HG02763 (cell line): ENCODE data around the gene SLC35A4.

Source experiments
- ATAC-seq: cut with Tn5 transposase; IDR thresholded peaks from one replicate; pipeline ENCODE4 v1.9.1; 2021; ENCODE audit warnings: mild to moderate bottlenecking, moderate library complexity; ENCODE audit not compliant: unreplicated experiment

The SLC35A4 gene

GRCh38 chr5:140564196-140565023, at the start of gene SLC35A4, which contains the start of gene APBB3:
SLC35A4 (plus strand) TSS chr5:140564828; CDS start chr5:140567170, 2,342 bp downstream.
APBB3 (minus strand) TSS chr5:140564598; CDS start chr5:140564245, 353 bp downstream.
- peak; percentile 93 for ATAC-seq

- no peak for ATAC-seq
Measured at GRCh38 chr5:140524003-140524402, 40.6 kb upstream of the SLC35A4 start.

- ATAC-seq = no peak
Measured at GRCh38 chr5:140540227-140540626, 24.4 kb upstream of the SLC35A4 start.

GRCh38 chr5:140542972-140543371, 21.7 kb upstream of the SLC35A4 start:
- ATAC-seq = no peak

- no peak for ATAC-seq
Measured at GRCh38 chr5:140544986-140545385, 19.6 kb upstream of the SLC35A4 start.

- ATAC-seq = no peak
Measured at GRCh38 chr5:140545606-140546005, 19.0 kb upstream of the SLC35A4 start.

- ATAC-seq = no peak
Measured at GRCh38 chr5:140546851-140547507, 17.6 kb upstream of the SLC35A4 start.

GRCh38 chr5:140547508-140548299, 16.9 kb upstream of the SLC35A4 start, which contains the start of gene EIF4EBP3:
EIF4EBP3 (plus strand) TSS chr5:140547662; CDS start chr5:140547738, 76 bp downstream.
- ATAC-seq = peak; percentile 98

- ATAC-seq = no peak
Measured at GRCh38 chr5:140548300-140548688, 16.3 kb upstream of the SLC35A4 start.

GRCh38 chr5:140548791-140549190, 15.8 kb upstream of the SLC35A4 start:
- no peak for ATAC-seq

- no peak for ATAC-seq
Measured at GRCh38 chr5:140549237-140550144, 15.1 kb upstream of the SLC35A4 start.

- ATAC-seq = no peak
Measured at GRCh38 chr5:140550147-140551079, 14.2 kb upstream of the SLC35A4 start.

GRCh38 chr5:140551872-140552271, 12.8 kb upstream of the SLC35A4 start:
- ATAC-seq = no peak

GRCh38 chr5:140553657-140554056, 11.0 kb upstream of the SLC35A4 start:
- no peak for ATAC-seq

GRCh38 chr5:140554454-140554853, 10.2 kb upstream of the SLC35A4 start:
- no peak for ATAC-seq

GRCh38 chr5:140555747-140556312, 8.8 kb upstream of the SLC35A4 start:
- no peak for ATAC-seq

GRCh38 chr5:140556438-140556837, 8.2 kb upstream of the SLC35A4 start:
- ATAC-seq = no peak

GRCh38 chr5:140557136-140557805, 7.4 kb upstream of the SLC35A4 start, which contains the start of gene SRA1:
SRA1 (minus strand) TSS chr5:140557473; CDS start chr5:140557452, 21 bp downstream.
- ATAC-seq = peak; percentile 96
